ENCODE results near the gene RBM23. TPM values are rescaled to one million over a fixed set of nuclear protein-coding genes. Genes with fewer than 3 reads are reported as not detected.

RBM23 gene
- total RNA-seq, 1 experiment from 2014 or later: 70.0 TPM

DNA sequence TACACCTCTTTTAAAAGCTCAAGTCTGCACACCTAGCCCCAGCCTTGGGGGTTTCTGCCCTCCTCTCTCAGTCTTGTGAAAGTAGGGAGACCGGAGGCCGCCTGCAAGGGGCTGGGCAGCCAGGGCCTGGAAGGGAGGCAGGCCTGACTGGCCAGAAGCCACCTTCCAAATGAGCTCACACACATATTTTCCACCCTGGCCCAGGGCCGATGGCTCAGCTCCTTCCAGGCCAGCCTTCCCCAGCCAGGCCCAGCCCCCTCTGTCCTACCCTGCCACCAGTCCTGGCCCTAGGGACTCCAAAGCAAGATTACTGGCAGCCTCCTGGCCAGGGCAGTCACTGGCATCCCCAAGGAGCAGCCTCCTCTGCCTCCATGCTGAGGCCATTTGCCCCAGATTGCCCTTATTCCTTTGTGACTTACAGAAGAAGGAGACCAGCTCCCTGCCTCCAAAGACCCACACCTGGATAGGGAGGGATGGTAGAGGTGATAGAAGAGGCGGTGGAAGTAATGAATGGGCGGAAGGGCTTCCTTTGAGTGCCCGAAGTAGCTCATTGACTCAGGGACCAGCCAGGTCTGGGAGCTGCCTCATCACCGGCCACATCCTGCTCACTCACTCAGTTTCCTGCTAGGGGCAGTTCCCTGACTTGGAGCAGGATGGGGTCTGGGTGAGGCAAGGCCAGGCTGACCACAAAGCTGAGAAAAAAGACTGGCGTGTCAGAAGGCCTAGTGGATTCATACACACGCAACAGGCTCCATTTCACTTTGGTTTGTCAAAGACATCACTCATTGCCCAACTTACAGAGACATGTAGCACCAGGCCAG, 67.8 kb downstream of the RBM23 start:
- H3K9me3 Mint-ChIP-seq (ENCODE audit: unreplicated experiment): no peaks in the 10 kb centered on the region
- peaks cover 7% of the 10 kb centered on the region for H3K4me1 Mint-ChIP-seq (ENCODE audit: low read depth, unreplicated experiment)
- TF ChIP-seq, protein P1, sequence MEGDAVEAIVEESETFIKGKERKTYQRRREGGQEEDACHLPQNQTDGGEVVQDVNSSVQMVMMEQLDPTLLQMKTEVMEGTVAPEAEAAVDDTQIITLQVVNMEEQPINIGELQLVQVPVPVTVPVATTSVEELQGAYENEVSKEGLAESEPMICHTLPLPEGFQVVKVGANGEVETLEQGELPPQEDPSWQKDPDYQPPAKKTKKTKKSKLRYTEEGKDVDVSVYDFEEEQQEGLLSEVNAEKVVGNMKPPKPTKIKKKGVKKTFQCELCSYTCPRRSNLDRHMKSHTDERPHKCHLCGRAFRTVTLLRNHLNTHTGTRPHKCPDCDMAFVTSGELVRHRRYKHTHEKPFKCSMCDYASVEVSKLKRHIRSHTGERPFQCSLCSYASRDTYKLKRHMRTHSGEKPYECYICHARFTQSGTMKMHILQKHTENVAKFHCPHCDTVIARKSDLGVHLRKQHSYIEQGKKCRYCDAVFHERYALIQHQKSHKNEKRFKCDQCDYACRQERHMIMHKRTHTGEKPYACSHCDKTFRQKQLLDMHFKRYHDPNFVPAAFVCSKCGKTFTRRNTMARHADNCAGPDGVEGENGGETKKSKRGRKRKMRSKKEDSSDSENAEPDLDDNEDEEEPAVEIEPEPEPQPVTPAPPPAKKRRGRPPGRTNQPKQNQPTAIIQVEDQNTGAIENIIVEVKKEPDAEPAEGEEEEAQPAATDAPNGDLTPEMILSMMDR (IDR thresholded peaks at IDR 0.05; ENCODE audit: insufficient read depth in 1 of 2, low read depth in 1 of 2, low read length in 1 of 2, severe bottlenecking in 1 of 2, unreplicated experiment in 1 of 2): no peak
- ChIA-PET CTCF (interaction anchor here (0.8 to 2.8 kb wide), 6 partner anchors 15 to 281 kb away, joined by 3 to 50 read pairs (median 8); partner anchors contain the start of genes DAD1 and MMP14), POLR2A (no interaction called here)
- H3K4me1 ChIP-seq: peaks cover 25% of the 10 kb centered on the region
- no peaks in the 10 kb centered on the region for H3K27me3 Mint-ChIP-seq (ENCODE audit: insufficient read depth, unreplicated experiment)
- H3K36me3 ChIP-seq (ENCODE audit: control insufficient read depth, insufficient read depth, low read length): no peaks in the 10 kb centered on the region
- BruUV-seq (replicated peaks): no TSS peak
- no peaks in the 10 kb centered on the region for H3K9me3 ChIP-seq
- H3K36me3 Mint-ChIP-seq (ENCODE audit: insufficient read depth, unreplicated experiment): peaks cover 7% of the 10 kb centered on the region
- no peak overlapping the region for H3K4me3 Mint-ChIP-seq (ENCODE audit: unreplicated experiment)
- H3K4me3 ChIP-seq (ENCODE audit: low read depth, low read length): no peak overlapping the region
- no peak for DNase-seq
- intact Hi-C loops (cut with micrococcal nuclease; ENCODE audit: unreplicated experiment): no loop called here
- H3K27ac Mint-ChIP-seq (ENCODE audit: unreplicated experiment): no peak overlapping the region
- H3K27me3 ChIP-seq (replicated peaks; ENCODE audit: control insufficient read depth, insufficient read depth, low read length): no peaks in the 10 kb centered on the region

DNA sequence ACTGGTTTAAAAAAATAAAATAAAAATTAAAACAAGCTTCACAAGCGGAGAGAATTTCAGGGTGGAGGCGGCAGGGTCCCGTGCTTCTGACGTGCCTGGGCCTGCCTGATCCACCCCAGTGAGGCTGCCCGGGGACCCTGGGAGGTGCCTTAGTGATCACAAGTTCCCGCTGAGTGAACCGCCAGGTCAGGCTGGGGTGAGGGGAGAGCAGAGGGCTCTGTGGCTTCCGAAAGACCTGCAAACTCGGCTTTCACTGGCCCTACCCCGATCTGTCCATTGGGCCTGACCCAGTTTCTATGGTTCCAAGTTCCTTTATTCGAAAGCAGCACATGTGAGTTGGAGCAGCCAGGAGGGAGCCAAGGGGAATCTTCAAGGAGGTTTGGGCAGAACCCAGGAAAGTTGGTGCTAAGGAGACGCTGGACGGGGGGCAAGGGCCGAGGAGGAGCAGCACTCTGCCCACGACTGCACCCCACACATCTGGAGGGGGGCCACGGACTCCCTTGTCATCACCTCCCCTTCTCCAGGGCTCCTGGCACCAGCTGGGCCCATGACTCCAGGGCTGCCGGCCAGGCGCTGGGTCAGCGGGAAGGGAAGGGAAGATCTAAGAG, 69.6 kb downstream of the RBM23 start:
- POLR2A ChIA-PET: interaction anchor here (0.5 kb wide), 1 partner anchor 1468 kb away, joined by 6 read pairs; no protein-coding TSS in a partner anchor
- H3K27ac Mint-ChIP-seq (ENCODE audit: unreplicated experiment): no peak overlapping the region

More for the DNA sequence above, 69.6 kb downstream of the RBM23 start:
- no peaks in the 10 kb centered on the region for H3K9me3 Mint-ChIP-seq (ENCODE audit: unreplicated experiment)
- peaks cover 7% of the 10 kb centered on the region for H3K4me1 Mint-ChIP-seq (ENCODE audit: low read depth, unreplicated experiment)
- Histone ChIP-seq H3K27me3 (replicated peaks; ENCODE audit: control insufficient read depth, insufficient read depth, low read length) (no peaks in the 10 kb centered on the region), H3K9me3 (no peaks in the 10 kb centered on the region), H3K36me3 (ENCODE audit: control insufficient read depth, insufficient read depth, low read length) (peaks cover 5% of the 10 kb centered on the region; the same call in 1 of the 2 replicates), H3K4me3 (ENCODE audit: low read depth, low read length) (no peak overlapping the region), H3K4me1 (peaks cover 20% of the 10 kb centered on the region)
- no peak for DNase-seq
- H3K36me3 Mint-ChIP-seq (ENCODE audit: insufficient read depth, unreplicated experiment): peaks cover 20% of the 10 kb centered on the region
- BruUV-seq (replicated peaks): no TSS peak
- H3K4me3 Mint-ChIP-seq (ENCODE audit: unreplicated experiment): no peak overlapping the region
- TF ChIP-seq, protein P1 (IDR thresholded peaks at IDR 0.05; ENCODE audit: insufficient read depth in 1 of 2, low read depth in 1 of 2, low read length in 1 of 2, severe bottlenecking in 1 of 2, unreplicated experiment in 1 of 2): no peak
- intact Hi-C loops (cut with micrococcal nuclease; ENCODE audit: unreplicated experiment): no loop called here
- H3K27me3 Mint-ChIP-seq (ENCODE audit: insufficient read depth, unreplicated experiment): no peaks in the 10 kb centered on the region
- CTCF ChIA-PET: interaction anchor here (0.6 kb wide), 1 partner anchor 106 kb away, joined by 5 read pairs; no protein-coding TSS in a partner anchor

All from Caco-2 (cell line).